ENCODE results near the gene LTC4S. TPM values are rescaled to one million over a fixed set of nuclear protein-coding genes. Genes with fewer than 3 reads are reported as not detected.

The LTC4S gene
- total RNA-seq, 1 experiment from 2014 or later, result 3.7 TPM

GRCh38 chr5:179815491-179816249 lies 21.9 kb downstream of the LTC4S start:
- H3K23ac ChIP-seq (ENCODE audit: insufficient read length, low read depth, low read length), result no peak overlapping the region
- Mint-ChIP-seq H3K4me3 (peak overlapping the region; percentile 35 to 46; a peak in 3 of 5 replicates), H3K27me3 (ENCODE audit: low read depth) (peaks cover 13% of the 10 kb centered on the region), H3K27ac (no peak overlapping the region; a peak in 1 of 7 replicates), H3K36me3 (ENCODE audit: insufficient read depth in 1 of 3, low read depth in 3 of 3) (peaks cover 5 to 35% (median 22%) of the 10 kb centered on the region in 3 experiments; a peak in 6 of 7 replicates), H3K9me3 (no peaks in the 10 kb centered on the region; a peak in 1 of 5 replicates), H3K4me1 (peaks cover 38% of the 10 kb centered on the region in 2 experiments)
- no peaks in the 10 kb centered on the region; the same call in 1 of the 2 replicates for H3K4me1 ChIP-seq (ENCODE audit: insufficient read depth, low read length)
- H4K5ac ChIP-seq (ENCODE audit: insufficient read length, low read depth, low read length), result no peak overlapping the region
- H3K9me3 ChIP-seq (ENCODE audit: control insufficient read depth, low read depth, low read length), result no peaks in the 10 kb centered on the region
- no peak overlapping the region for H4K91ac ChIP-seq (ENCODE audit: insufficient read length, low read depth, low read length)
- H4K8ac ChIP-seq (replicated peaks; ENCODE audit: insufficient read length, low read depth, low read length), result no peak overlapping the region
- no peak overlapping the region for H3T11ph ChIP-seq (ENCODE audit: low read length)
- H3K18ac ChIP-seq (ENCODE audit: insufficient read length, low read depth, low read length), result no peak overlapping the region
- no peak for DNase-seq
- H3K9ac ChIP-seq (ENCODE audit: extremely low read depth, insufficient read length, low read length), result no peak overlapping the region
- no peak overlapping the region for H2BK12ac ChIP-seq (ENCODE audit: insufficient read length, low read depth, low read length)
- no peak overlapping the region for H3K4me2 ChIP-seq (ENCODE audit: insufficient read depth, insufficient read length, low read length)
- WGBS (ENCODE audit: extremely low coverage, insufficient read length, low lambda C conversion rate), result no CpG with 5 or more reads among the region's 21 CpGs
- no peaks in the 10 kb centered on the region for H3K79me1 ChIP-seq (ENCODE audit: insufficient read depth, low read depth, low read length, poor library complexity, severe bottlenecking)
- H3K56ac ChIP-seq (ENCODE audit: insufficient read length, low read depth, low read length), result no peak overlapping the region
- no peak overlapping the region for H2BK20ac ChIP-seq (ENCODE audit: low read depth, low read length, poor library complexity, severe bottlenecking)
- H2AK5ac ChIP-seq (ENCODE audit: insufficient read length, low read length), result no peak overlapping the region
- no peak overlapping the region for H2BK120ac ChIP-seq (ENCODE audit: low read depth, low read length, poor library complexity, severe bottlenecking)
- H2AFZ ChIP-seq (ENCODE audit: low read length), result no peak overlapping the region
- no peak overlapping the region for H3K4ac ChIP-seq (ENCODE audit: low read depth, low read length)
- H3K27me3 ChIP-seq (ENCODE audit: insufficient read depth, low read length), result no peaks in the 10 kb centered on the region
- no peak overlapping the region for H3K27ac ChIP-seq (ENCODE audit: insufficient read length, low read depth, low read length)
- TF ChIP-seq CTCF (conservative IDR thresholded peaks at IDR 0.05), result no peak
- peaks cover 16% of the 10 kb centered on the region for H3K23me2 ChIP-seq (ENCODE audit: insufficient read length, low read depth, low read length, poor library complexity, severe bottlenecking)
- H4K20me1 ChIP-seq (ENCODE audit: control insufficient read depth, insufficient read depth, insufficient read length), result no peaks in the 10 kb centered on the region
- no peak overlapping the region for H2BK15ac ChIP-seq (ENCODE audit: low read depth, low read length)
- H3K14ac ChIP-seq (ENCODE audit: insufficient read depth, low read length), result no peak overlapping the region
- H2BK5ac ChIP-seq (ENCODE audit: insufficient read length, low read length), result no peak overlapping the region
- no peaks in the 10 kb centered on the region for H3K79me2 ChIP-seq (ENCODE audit: insufficient read depth, low read length)

Measured in H9 (cell line).